Activated T-cell treated with anti-CD3 and anti-CD28 coated beads, Interleukin-2, amount 50 U/mL, for 48 hours (primary cell): ENCODE measurements around the gene FBXO11.
"Not testable (repeated sequence)": the region's sequence is repeated elsewhere in the genome, so short reads cannot be mapped to it uniquely, and the experiment has no call there.

Source experiments
- DNase-seq, 2 experiments: peaks; one replicate each; pipeline ENCODE4 v3.0.0-alpha.2; 2020

FBXO11 gene

DNA sequence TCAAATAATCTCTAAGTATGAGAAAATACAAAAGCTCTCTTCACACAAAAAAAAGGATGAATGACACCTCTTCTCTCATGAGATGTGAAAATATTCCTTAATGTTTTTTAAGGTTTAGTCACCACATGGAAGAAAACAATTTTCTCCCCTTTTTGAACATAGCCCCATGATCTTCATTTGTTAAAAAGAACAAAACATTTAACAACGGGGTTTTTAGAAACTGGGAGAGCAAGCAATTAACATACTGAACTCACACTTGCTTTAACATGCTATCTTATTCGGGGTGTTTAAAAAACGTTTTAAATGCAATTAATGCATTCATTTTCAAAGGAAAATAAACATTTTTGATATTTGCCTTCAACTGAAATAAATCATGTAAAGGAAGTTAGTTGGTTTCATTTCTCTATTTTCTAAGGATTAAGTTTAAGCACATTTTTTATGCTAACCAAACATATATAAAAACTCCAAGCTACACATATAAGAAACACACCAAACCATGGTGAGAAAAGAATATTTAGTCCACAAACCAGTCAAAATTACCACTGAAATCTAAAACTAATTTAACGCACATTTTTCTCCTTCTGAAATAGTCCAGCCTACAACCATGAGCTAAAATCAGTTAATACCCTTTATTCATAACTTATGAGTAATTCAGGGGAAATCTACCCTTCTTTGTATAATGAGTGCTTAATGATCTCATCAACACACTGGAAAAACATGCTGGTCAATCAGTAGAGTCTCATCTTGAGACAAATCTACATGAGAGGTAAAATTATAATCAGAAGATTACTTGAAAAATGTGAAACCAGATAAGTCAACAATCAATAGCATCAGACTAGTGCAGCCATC lies 8.2 kb downstream of the FBXO11 start:
- DNase-seq = no peak

DNA sequence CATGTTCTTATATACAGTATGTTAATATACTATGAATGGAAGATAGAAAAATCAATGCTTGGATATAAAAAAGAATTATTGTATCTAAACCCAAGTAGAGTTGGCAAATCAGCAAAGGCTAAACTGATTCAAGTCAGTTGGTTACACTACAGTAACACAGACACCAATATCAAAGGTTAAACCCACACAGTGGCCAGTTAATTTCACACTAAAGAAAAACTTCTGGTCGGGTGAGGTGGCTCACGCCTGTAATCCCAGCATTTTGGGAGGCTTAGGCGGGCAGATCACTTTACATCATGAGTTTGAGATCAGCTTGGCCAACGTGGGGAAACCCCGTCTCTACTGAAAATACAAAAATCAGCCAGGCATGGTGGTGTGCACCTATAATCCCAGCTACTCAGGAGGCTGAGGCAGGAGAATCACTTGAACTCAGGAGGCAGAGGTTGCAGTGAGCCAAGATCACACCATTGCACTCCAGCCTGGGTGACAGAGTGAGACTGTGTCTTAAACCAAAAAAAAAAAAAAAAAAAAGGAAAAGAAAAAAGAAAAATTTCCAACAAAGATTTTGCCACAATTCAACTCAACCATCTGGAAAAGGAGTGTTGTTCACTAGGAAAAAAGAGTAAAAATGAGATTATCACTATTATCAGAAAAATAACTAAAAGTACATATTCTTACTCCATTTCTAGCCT lies 9.0 kb downstream of the FBXO11 start:
- not testable (repeated sequence) for DNase-seq

GRCh38 chr2:47896450-47896968 lies 9.8 kb downstream of the FBXO11 start:
- no peak for DNase-seq

DNA sequence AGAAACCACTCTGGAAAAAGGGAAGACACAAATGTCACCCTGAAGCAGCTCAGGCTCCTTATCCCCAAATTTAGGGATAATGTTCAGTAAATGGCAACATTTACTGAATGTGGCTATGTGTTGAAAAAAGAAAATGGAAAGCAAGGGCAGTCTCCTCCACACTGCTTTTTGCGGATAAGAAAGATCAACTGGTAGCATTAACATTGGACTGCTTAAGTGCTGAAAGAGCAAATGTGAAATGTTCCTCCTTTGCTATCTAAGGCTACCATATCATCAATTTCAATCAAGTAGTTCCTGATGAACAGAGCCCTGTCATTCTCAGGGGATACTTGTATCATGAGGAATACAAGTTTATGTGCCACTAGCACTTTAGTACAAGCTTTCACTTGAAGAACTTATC lies 12.5 kb downstream of the FBXO11 start:
- DNase-seq = no peak

DNA sequence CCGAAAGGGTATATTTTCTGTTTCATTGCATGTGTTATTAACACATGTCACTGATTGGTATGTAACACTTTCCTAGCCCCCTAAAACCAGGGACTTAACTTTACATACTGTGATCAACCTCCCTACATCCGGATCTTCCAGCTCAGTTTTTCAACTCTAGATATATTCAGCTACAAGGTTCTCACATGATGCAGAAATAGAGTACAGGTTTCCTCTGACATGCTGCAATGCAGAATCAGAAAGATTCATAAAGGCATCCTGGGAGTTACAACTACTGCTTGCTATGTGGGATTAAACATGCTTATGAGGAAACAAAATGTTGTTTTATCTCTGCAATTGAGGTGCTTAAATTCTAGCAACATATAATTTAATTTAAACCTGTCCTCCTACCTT lies 14.0 kb downstream of the FBXO11 start:
- no peak for DNase-seq

DNA sequence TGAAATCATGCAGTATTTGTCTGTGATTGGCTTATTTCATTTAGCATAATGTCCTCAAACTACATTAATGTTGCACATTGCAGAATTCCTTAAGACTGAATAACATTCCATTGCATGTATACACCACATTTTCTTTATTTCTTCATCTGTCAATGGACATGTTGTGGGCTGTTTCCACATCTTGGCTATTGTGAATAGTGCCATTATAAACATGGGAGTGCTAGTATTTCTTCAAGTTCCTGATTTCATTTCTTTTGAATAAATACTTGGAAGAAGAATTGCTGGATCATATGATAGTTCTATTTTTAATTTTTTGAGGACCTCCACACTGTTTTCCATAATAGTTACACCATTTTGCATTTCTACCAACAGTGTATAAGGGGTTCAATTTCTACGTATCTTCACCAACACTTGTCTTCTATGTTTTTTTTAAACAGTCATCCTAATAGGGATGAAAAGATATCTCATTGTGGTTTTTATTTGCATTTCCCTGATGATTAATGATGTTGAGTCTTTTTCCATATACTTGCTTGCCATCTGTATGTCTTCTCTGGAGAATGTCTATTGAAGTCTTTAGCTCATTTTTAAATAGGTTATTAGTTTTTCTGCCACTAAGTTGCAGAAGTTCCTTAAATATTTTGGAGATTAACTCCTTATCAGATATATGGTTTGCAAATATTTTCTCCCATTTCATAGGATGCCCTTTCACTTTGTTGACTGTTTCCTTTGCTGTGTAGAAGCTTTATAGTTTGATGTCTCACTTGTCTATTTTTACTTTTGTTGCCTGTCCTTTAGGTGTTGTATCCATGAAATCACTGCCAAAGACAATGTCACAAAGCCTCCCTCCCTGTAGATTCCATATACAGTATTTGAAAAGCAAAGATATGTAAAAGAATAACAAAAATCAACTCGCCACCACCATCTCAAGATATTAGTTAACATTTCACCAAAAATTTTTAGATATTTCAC lies 14.6 kb downstream of the FBXO11 start:
- DNase-seq = no peak

- no peak for DNase-seq
Measured at GRCh38 chr2:47890711-47891368, 15.5 kb downstream of the FBXO11 start.

GRCh38 chr2:47888581-47889280 lies 17.6 kb downstream of the FBXO11 start:
- DNase-seq = no peak

DNA sequence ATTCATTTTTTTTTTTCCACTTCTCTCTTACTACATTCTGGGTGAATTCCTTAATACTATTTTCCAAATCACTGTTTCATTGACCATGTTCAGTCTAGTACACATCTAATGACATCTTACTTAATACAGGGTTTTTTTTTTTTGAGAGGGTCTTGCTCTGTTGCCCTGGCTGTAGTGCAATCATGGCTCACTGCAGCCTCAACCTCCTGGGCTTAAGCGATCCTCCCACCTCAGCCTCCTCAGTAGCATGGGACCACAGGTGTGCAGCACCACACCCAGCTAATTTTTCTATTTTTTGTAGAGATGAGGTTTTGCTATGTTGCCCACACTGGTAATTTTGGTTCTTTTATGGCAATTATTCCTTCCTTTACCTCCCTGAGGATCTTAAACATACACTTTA lies 29.4 kb downstream of the FBXO11 start:
- DNase-seq = no peak

- DNase-seq = no peak
Measured at GRCh38 chr2:47872941-47873340, 33.4 kb downstream of the FBXO11 start.

- DNase-seq = no peak
Measured at GRCh38 chr2:47870641-47871540, 35.4 kb downstream of the FBXO11 start.

DNA sequence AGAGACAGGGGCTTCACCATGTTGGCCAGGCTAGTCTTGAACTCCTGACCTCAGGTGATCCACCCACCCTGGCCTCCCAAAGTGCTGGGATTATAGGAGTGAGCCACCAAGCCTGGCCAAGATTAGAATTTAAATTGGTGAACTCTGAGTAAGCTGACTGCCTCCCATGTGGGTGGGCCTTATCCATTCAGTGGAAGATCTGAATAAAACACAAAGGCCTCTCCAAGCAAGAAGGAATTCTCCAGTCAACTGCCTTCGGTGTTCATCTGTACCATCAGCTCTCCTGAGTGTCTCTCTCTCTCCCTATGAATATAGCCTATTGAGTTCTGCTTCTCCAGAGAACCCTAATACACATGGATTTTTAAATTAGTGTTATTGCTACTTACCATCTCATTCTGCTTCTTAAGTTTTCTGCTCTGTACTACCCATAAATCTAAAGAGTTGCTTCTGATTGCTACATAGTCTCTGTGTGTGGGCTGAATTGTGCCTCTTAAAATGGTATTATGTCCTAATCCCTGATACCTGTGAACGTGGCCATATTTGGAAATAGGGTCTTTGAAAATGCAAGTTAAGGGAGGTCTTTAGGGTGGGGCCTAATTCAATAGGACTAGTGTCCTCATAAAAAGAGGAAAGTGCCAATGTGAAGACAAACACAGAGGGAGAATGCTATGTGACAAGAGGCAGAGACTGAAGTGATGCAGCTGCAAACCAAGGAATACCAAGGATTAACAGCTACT lies 36.3 kb downstream of the FBXO11 start:
- DNase-seq = no peak

DNA sequence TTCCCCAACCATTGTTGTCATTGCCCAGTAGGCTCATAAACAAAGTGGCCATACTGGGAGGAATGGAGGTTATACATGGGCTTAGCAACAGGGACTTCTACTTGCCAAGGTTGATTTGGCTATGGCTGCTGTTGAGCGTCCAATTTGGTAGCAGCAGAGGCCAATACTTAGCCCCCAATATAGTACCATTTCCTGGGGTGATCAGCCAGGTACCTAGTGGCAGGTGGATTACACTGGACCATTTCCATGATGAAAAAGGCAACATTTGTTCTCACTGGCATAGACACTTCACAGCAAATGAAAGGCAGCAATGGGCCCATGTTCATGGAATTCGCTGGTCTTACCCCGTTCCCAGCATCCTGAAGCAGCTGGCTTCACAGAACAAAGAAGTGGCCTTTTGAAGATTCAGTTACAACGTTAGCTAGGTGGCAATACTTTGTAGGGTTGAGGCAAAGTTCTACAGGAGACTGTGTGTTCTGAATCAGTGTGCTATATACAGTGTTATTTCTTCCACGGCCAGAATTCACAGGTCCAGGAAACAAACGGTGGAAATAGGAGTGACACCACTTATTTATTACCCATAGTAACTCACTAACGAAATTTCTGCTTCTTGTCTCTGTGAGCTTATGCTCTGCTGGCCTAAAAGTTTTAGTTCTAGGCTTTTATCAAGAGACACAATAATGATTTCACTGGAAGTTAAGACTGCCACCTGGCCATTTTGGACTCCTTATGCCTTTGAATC lies 37.5 kb downstream of the FBXO11 start:
- DNase-seq = no peak

DNA sequence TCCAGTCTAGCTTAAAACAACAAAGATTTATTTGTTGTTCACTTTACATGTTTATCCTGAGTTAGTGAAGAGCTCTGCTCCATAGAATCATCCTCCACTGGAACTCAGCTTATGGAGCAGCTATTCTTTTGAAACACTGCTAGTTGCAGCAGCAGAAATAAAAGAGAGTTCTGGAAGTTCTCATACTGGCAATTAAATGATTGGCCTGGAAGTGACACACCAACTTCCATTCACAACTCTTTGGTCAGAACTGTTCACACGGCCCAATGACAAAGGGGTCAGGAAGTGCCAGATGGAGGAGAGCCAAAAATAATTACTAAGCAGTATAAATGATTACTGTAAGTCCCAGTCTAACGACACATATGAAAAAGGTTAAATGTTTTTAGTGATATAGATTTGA lies 39.1 kb downstream of the FBXO11 start:
- no peak for DNase-seq

GRCh38 chr2:47864566-47864965 lies 41.7 kb downstream of the FBXO11 start:
- no peak for DNase-seq

- DNase-seq = no peak
Measured at GRCh38 chr2:47862949-47863348, 43.3 kb downstream of the FBXO11 start.

DNA sequence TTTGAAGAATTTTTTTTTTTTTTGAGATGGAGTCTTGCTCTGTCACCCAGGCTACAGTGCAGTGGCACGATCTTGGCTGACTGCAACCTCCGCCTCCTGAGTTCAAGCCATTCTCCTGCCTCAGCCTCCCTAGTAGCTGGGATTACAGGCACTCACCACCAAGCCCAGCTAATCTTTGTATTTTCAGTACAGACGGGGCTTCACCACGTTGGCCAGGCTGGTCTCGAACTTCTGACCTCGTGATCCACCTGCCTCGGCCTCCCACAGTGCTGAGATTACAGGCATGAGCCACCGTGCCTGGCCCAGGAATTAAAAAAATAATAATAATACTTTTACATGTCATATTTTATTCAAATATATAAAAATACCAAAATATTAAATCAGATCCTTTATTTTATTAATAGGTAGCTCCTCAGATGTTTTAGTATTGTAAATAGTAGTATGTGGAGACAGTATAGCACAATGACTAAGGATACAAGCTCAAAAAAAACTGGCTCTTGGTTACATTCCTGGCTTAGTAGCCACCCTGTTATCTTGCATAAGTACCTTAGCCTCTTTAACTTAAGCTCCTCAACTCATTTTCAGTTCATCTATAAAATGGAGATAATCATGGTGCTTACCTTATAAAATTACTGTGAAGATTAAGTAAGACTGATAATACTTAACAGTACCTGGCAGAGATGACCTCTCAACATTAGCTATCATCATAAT lies 53.1 kb downstream of the FBXO11 start:
- not testable (repeated sequence) for DNase-seq

- DNase-seq = no peak
Measured at GRCh38 chr2:47850198-47850597, 56.1 kb downstream of the FBXO11 start.
